ENCODE measurements around the gene UBE2V1. TPM values are rescaled to one million over a fixed set of nuclear protein-coding genes. Genes with fewer than 3 reads are reported as not detected.

UBE2V1 gene
- total and polyA plus RNA-seq, 2 donors (not counting 1 experiment from before 2014, with no cell fraction given), result 69.2 to 158 TPM

GRCh38 chr20:50118203-50118602 lies 5.3 kb upstream of the UBE2V1 start:
- Mint-ChIP-seq H3K9me3 (ENCODE audit: insufficient read depth) (no peaks in the 10 kb centered on the region), H3K4me1 (peaks cover 34% of the 10 kb centered on the region), H3K27ac (no peak overlapping the region), H3K4me3 (no peak overlapping the region), H3K27me3 (no peaks in the 10 kb centered on the region)
- H3K4me2 ChIP-seq (replicated peaks; ENCODE audit: low read depth, low read length, poor library complexity, severe bottlenecking), result no peak overlapping the region
- H3K27me3 ChIP-seq (replicated peaks in 1 of 4; ENCODE audit: control extremely low read depth in 1 of 4, control insufficient read depth in 3 of 4, insufficient read depth in 4 of 4, low read length in 3 of 4), result no peaks in the 10 kb centered on the region
- no peak overlapping the region for H3K9ac ChIP-seq (ENCODE audit: low read length)
- H4K20me1 ChIP-seq (ENCODE audit: control insufficient read depth, insufficient read depth, low read length, poor library complexity, severe bottlenecking), result no peaks in the 10 kb centered on the region
- no peak overlapping the region for H3K4me3 ChIP-seq (ENCODE audit: control extremely low read depth in 1 of 5, extremely low read depth in 1 of 5, insufficient read depth in 1 of 5, low read depth in 2 of 5, low read length in 4 of 5)
- H3K36me3 ChIP-seq (replicated peaks in 1 of 2; ENCODE audit: control extremely low read depth in 1 of 2, control insufficient read depth in 1 of 2, extremely low read depth in 1 of 2, insufficient read depth in 2 of 2, low read length in 1 of 2), result no peaks in the 10 kb centered on the region
- ChIA-PET CTCF (interaction anchor here (0.8 to 20.7 kb wide), 3 partner anchors 52 to 66 kb away, joined by 3 to 297 read pairs (median 21); no protein-coding TSS in a partner anchor), POLR2A (no interaction called here)
- no CpG with 5 or more reads among the region's 2 CpGs for WGBS (ENCODE audit: insufficient coverage)
- DNase-seq (no peak), ATAC-seq (ENCODE audit: low read depth) (no peak)
- peaks cover 22 to 23% of the 10 kb centered on the region in 2 donors for H3K4me1 ChIP-seq (ENCODE audit: control insufficient read depth in 2 of 2, insufficient read depth in 2 of 2, low read length in 2 of 2)
- no peak overlapping the region for H2AFZ ChIP-seq (ENCODE audit: insufficient read depth, low read depth, low read length, poor library complexity, severe bottlenecking)
- intact Hi-C loops (cut with micrococcal nuclease), result loop anchor here (5.0 kb wide), 1 partner anchor 814 kb away; the partner anchor contains the start of gene ADNP
- no peak for TF ChIP-seq EZH2 (IDR thresholded peaks at IDR 0.05; ENCODE audit: borderline replicate concordance, insufficient read depth, low read depth, low read length, poor library complexity, severe bottlenecking)
- no peak for TF ChIP-seq CTCF (IDR thresholded peaks at IDR 0.05)
- no peak overlapping the region for H3K27ac ChIP-seq (ENCODE audit: low read length in 2 of 2)
- peaks cover 24% of the 10 kb centered on the region for H3K79me2 ChIP-seq (ENCODE audit: control insufficient read depth, insufficient read depth, low read length)
- no peaks in the 10 kb centered on the region for H3K9me3 ChIP-seq (ENCODE audit: control extremely low read depth in 1 of 3, control insufficient read depth in 2 of 3, insufficient read depth in 1 of 3, low read length in 2 of 3)

- H4K20me1 ChIP-seq (ENCODE audit: control insufficient read depth, insufficient read depth, low read length, poor library complexity, severe bottlenecking), result peaks cover 12% of the 10 kb centered on the region
- Mint-ChIP-seq H3K4me1 (peaks cover 49% of the 10 kb centered on the region), H3K4me3 (peak overlapping the region; percentile 85), H3K27me3 (no peaks in the 10 kb centered on the region), H3K9me3 (ENCODE audit: insufficient read depth) (no peaks in the 10 kb centered on the region), H3K27ac (peak overlapping the region; percentile 86)
- peaks cover 32 to 33% of the 10 kb centered on the region in 2 donors for H3K4me1 ChIP-seq (ENCODE audit: control insufficient read depth in 2 of 2, insufficient read depth in 2 of 2, low read length in 2 of 2)
- H3K36me3 ChIP-seq (replicated peaks in 1 of 2; ENCODE audit: control extremely low read depth in 1 of 2, control insufficient read depth in 1 of 2, extremely low read depth in 1 of 2, insufficient read depth in 2 of 2, low read length in 1 of 2), result no peaks in the 10 kb centered on the region
- peak overlapping the region; percentile 75 for H2AFZ ChIP-seq (ENCODE audit: insufficient read depth, low read depth, low read length, poor library complexity, severe bottlenecking)
- no peaks in the 10 kb centered on the region for H3K27me3 ChIP-seq (replicated peaks in 1 of 4; ENCODE audit: control extremely low read depth in 1 of 4, control insufficient read depth in 3 of 4, insufficient read depth in 4 of 4, low read length in 3 of 4)
- intact Hi-C loops (cut with micrococcal nuclease), result loop anchor here (5.0 kb wide), 1 partner anchor 816 kb away; the partner anchor contains the start of gene ADNP
- H3K9me3 ChIP-seq (ENCODE audit: control extremely low read depth in 1 of 3, control insufficient read depth in 2 of 3, insufficient read depth in 1 of 3, low read length in 2 of 3), result no peaks in the 10 kb centered on the region
- ChIA-PET CTCF (interaction anchor here (0.6 to 20.7 kb wide), 9 partner anchors 32 to 899 kb away, joined by 3 to 297 read pairs (median 6); partner anchors contain the start of gene PEDS1), POLR2A (interaction anchor here (0.6 to 1.6 kb wide), 5 partner anchors 36 to 814 kb away, joined by 4 to 10 read pairs (median 4); partner anchors contain the start of gene PEDS1)
- H3K79me2 ChIP-seq (ENCODE audit: control insufficient read depth, insufficient read depth, low read length), result peaks cover 41% of the 10 kb centered on the region
- ATAC-seq (ENCODE audit: low read depth) (no peak), DNase-seq (no peak)
- H3K27ac ChIP-seq (ENCODE audit: low read length in 2 of 2), result peak overlapping the region; percentile 29 to 46
- 88% methylated on average over 11 of the region's 19 CpGs for WGBS (ENCODE audit: insufficient coverage)
- no peak for TF ChIP-seq EZH2 (IDR thresholded peaks at IDR 0.05; ENCODE audit: borderline replicate concordance, insufficient read depth, low read depth, low read length, poor library complexity, severe bottlenecking)
- no peak for TF ChIP-seq CTCF (IDR thresholded peaks at IDR 0.05)
- H3K4me3 ChIP-seq (ENCODE audit: control extremely low read depth in 1 of 5, extremely low read depth in 1 of 5, insufficient read depth in 1 of 5, low read depth in 2 of 5, low read length in 4 of 5), result peak overlapping the region; percentile 54 to 78 (median 64)
- peak overlapping the region; percentile 67 for H3K9ac ChIP-seq (ENCODE audit: low read length)
- peak overlapping the region; percentile 80 for H3K4me2 ChIP-seq (replicated peaks; ENCODE audit: low read depth, low read length, poor library complexity, severe bottlenecking)
Observed at GRCh38 chr20:50116368-50116999, 3.5 kb upstream of the UBE2V1 start.
